H1 (cell line): ENCODE results near the gene DHX29. TPM values are rescaled to one million over a fixed set of nuclear protein-coding genes. Genes with fewer than 3 reads are reported as not detected.

ENCODE experiments used
- CTCF ChIA-PET: fragments of 300-600 bp; sonication (Branson Sonifier 250); formaldehyde crosslinking; loops from one replicate; lab custom pipeline; 2021; ENCODE audit not compliant: partially characterized antibody; lab: Charles Lee
- POLR2A ChIA-PET: fragments of 300-600 bp; sonication (Branson Sonifier 250); formaldehyde crosslinking; loops from one replicate; lab custom pipeline; 2021; ENCODE audit warnings: inconsistent platforms; ENCODE audit not compliant: partially characterized antibody; lab: Charles Lee
- DNase-seq, 2 experiments: peaks; one replicate each; pipeline versions ENCODE4 v3.0.0 to v3.0.0-alpha.2; 2010 to 2022; ENCODE audit warnings: low spot score in 2 of 2, low read depth in 1 of 2, mixed read lengths in 1 of 2
- FAIRE-seq: peaks from 2 replicates; lab custom pipeline; 2011; peaks lifted over from hg19 to GRCh38; lab: Jason Lieb, UNC
- H2AFZ ChIP-seq: 2 replicates; pipeline ENCODE4 v1.8.1; 2012; ENCODE audit warnings: low read length, inconsistent platforms
- H2AK5ac ChIP-seq: 2 replicates; pipeline ENCODE4 v1.6.1; 2013; ENCODE audit warnings: low read depth, low read length
- H2BK120ac ChIP-seq: replicated peaks from 2 replicates; pipeline ENCODE3; 2013; ENCODE audit warnings: low read depth, low read length, inconsistent platforms
- H2BK12ac ChIP-seq: 2 replicates; pipeline ENCODE4 v1.6.1; 2013; ENCODE audit warnings: low read depth, low read length
- H2BK15ac ChIP-seq: 2 replicates; pipeline ENCODE4 v1.6.1; 2013; ENCODE audit warnings: low read length
- H2BK20ac ChIP-seq: 2 replicates; pipeline ENCODE4 v1.6.1; 2013; ENCODE audit warnings: low read length
- H2BK5ac ChIP-seq: 2 replicates; pipeline ENCODE4 v1.6.1; 2013; ENCODE audit warnings: low read depth, low read length
- H3K14ac ChIP-seq: 2 replicates; pipeline ENCODE4 v1.6.1; 2013; ENCODE audit warnings: inconsistent platforms; ENCODE audit not compliant: insufficient read length
- H3K18ac ChIP-seq: 2 replicates; pipeline ENCODE4 v1.6.1; 2013; ENCODE audit warnings: low read length; ENCODE audit errors: extremely low read depth
- H3K23ac ChIP-seq: 2 replicates; pipeline ENCODE4 v1.6.1; 2013; ENCODE audit warnings: inconsistent platforms; ENCODE audit not compliant: insufficient read length
- H3K23me2 ChIP-seq: 2 replicates; pipeline ENCODE4 v1.6.1; 2013; ENCODE audit warnings: low read depth, low read length
- H3K27ac ChIP-seq: 2 replicates; pipeline ENCODE4 v1.6.1; 2011; ENCODE audit warnings: low read depth, low read length, inconsistent platforms
- H3K27me3 ChIP-seq, 4 experiments: replicated peaks in 1 of 4; 1 replicate in 1 of 4; 2 replicates in 3 of 4; pipeline versions ENCODE4 v1.6.1 to v1.8.1; 2011 to 2013; ENCODE audit warnings: low read length in 3 of 4, mild to moderate bottlenecking in 3 of 4, inconsistent platforms in 2 of 4, mixed read lengths in 2 of 4, moderate library complexity in 1 of 4; ENCODE audit not compliant: control insufficient read depth in 3 of 4, insufficient read depth in 3 of 4; ENCODE audit errors: extremely low read depth in 1 of 4
- H3K36me3 ChIP-seq, 4 experiments: 2 replicates each; pipeline versions ENCODE4 v1.6.1 to v1.8.1; 2011 to 2013; ENCODE audit warnings: mild to moderate bottlenecking in 4 of 4, low read length in 3 of 4, moderate library complexity in 2 of 4, control low read depth in 1 of 4, inconsistent platforms in 1 of 4; ENCODE audit not compliant: insufficient read depth in 4 of 4, control insufficient read depth in 2 of 4
- H3K4ac ChIP-seq: replicated peaks from 2 replicates; pipeline ENCODE3; 2013; ENCODE audit warnings: low read length, low read depth, mixed read lengths, inconsistent platforms; ENCODE audit not compliant: insufficient read length
- H3K4me1 ChIP-seq, 4 experiments: replicated peaks in 1 of 4; 1 replicate in 1 of 4; 2 replicates in 3 of 4; pipeline versions ENCODE4 v1.6.1 to v1.8.1; 2011 to 2013; ENCODE audit warnings: low read length in 3 of 4, inconsistent platforms in 2 of 4, mixed read lengths in 1 of 4; ENCODE audit not compliant: insufficient read depth in 4 of 4, control insufficient read depth in 3 of 4
- H3K4me2 ChIP-seq, 2 experiments: 2 replicates each; pipeline versions ENCODE4 v1.6.1 to v1.8.1; 2011 to 2013; ENCODE audit warnings: low read depth in 2 of 2, low read length in 2 of 2, control low read depth in 1 of 2, inconsistent platforms in 1 of 2, mild to moderate bottlenecking in 1 of 2; ENCODE audit not compliant: insufficient read depth in 1 of 2
- H3K4me3 ChIP-seq, 4 experiments: fragments of 200-600, 300-600 bp in 1 of 4; sonication (generic), shearing (Covaris generic), sonication (Bioruptor Twin) in 1 of 4; 2 replicates each; pipeline versions ENCODE4 v1.5.1 to v1.8.1; 2011 to 2016; ENCODE audit warnings: low read length in 4 of 4, low read depth in 3 of 4, control low read depth in 2 of 4, inconsistent platforms in 2 of 4, mild to moderate bottlenecking in 2 of 4, mixed read lengths in 1 of 4, moderate library complexity in 1 of 4; ENCODE audit not compliant: insufficient read depth in 2 of 4; ENCODE audit errors: extremely low read depth in 1 of 4
- H3K56ac ChIP-seq: replicated peaks from 2 replicates; pipeline ENCODE3; 2013; ENCODE audit warnings: low read depth, mild to moderate bottlenecking, mixed read lengths, low read length, inconsistent platforms; ENCODE audit not compliant: insufficient read length
- H3K79me1 ChIP-seq: 2 replicates; pipeline ENCODE4 v1.6.1; 2013; ENCODE audit warnings: low read depth, low read length, control low read depth
- H3K79me2 ChIP-seq, 2 experiments: 2 replicates each; pipeline versions ENCODE4 v1.6.1 to v1.8.1; 2012 to 2013; ENCODE audit warnings: low read length in 2 of 2, mild to moderate bottlenecking in 2 of 2, inconsistent platforms in 1 of 2; ENCODE audit not compliant: insufficient read depth in 2 of 2, control insufficient read depth in 1 of 2
- H3K9ac ChIP-seq, 4 experiments: replicated peaks in 1 of 4; 1 replicate in 1 of 4; 2 replicates in 3 of 4; pipeline versions ENCODE4 v1.6.1 to v1.8.1; 2011 to 2013; ENCODE audit warnings: low read depth in 3 of 4, low read length in 3 of 4, control low read depth in 2 of 4, mild to moderate bottlenecking in 2 of 4, moderate library complexity in 2 of 4, inconsistent platforms in 1 of 4; ENCODE audit errors: extremely low read depth in 1 of 4
- H3K9me3 ChIP-seq, 2 experiments: 2 replicates each; pipeline versions ENCODE4 v1.6.1 to v1.8.1; 2012 to 2013; ENCODE audit warnings: mild to moderate bottlenecking in 2 of 2, moderate library complexity in 2 of 2, control low read depth in 1 of 2, inconsistent platforms in 1 of 2, low read depth in 1 of 2, low read length in 1 of 2, mixed read lengths in 1 of 2; ENCODE audit not compliant: insufficient read depth in 2 of 2
- H4K20me1 ChIP-seq, 2 experiments: replicated peaks in 1 of 2; 2 replicates each; pipeline versions ENCODE3 to v1.8.1; 2011 to 2013; ENCODE audit warnings: inconsistent platforms in 2 of 2, low read length in 2 of 2, mild to moderate bottlenecking in 1 of 2; ENCODE audit not compliant: insufficient read depth in 2 of 2, control insufficient read depth in 1 of 2
- H4K5ac ChIP-seq: 2 replicates; pipeline ENCODE4 v1.6.1; 2013; ENCODE audit warnings: low read length, low read depth, mixed read lengths, inconsistent platforms; ENCODE audit not compliant: insufficient read length
- H4K8ac ChIP-seq: 2 replicates; pipeline ENCODE4 v1.8.0; 2013; ENCODE audit warnings: mild to moderate bottlenecking, moderate library complexity, low read length, inconsistent platforms; ENCODE audit not compliant: insufficient read depth; ENCODE audit errors: extremely low read depth
- H4K91ac ChIP-seq: replicated peaks from 2 replicates; pipeline ENCODE3; 2013; ENCODE audit warnings: low read length, mixed read lengths, inconsistent platforms; ENCODE audit not compliant: insufficient read length
- CHD2 ChIP-seq: IDR thresholded peaks from 2 replicates; pipeline ENCODE4 v1.6.1; 2012; ENCODE audit warnings: low read length, improper control_type of control experiment
- MAFK ChIP-seq: IDR thresholded peaks from 2 replicates; pipeline ENCODE4 v1.6.1; 2012; ENCODE audit warnings: low read depth, mild to moderate bottlenecking, improper control_type of control experiment, low read length
- PHF8 ChIP-seq: fragments of 200-600 bp; sonication (generic); conservative IDR thresholded peaks from 2 replicates; pipeline ENCODE4 v1.7.1; 2012; ENCODE audit warnings: low read depth, mild to moderate bottlenecking, inconsistent platforms, low read length, moderate library complexity
- SIX5 ChIP-seq: IDR thresholded peaks from 2 replicates; pipeline ENCODE4 v1.6.1; 2011; ENCODE audit warnings: mild to moderate bottlenecking, low read depth, low read length
- TAF1 ChIP-seq: IDR thresholded peaks from 2 replicates; pipeline ENCODE4 v1.6.1; 2011; ENCODE audit warnings: mild to moderate bottlenecking, low read depth, low read length
- ZNF274 ChIP-seq: IDR thresholded peaks from 2 replicates; pipeline ENCODE4 v1.7.0; 2012; ENCODE audit warnings: low read length, borderline replicate concordance; ENCODE audit errors: extremely low read depth
- WGBS, 2 experiments: shearing (Covaris generic) in 1 of 2; methylation state at CpG; one replicate each; pipeline versions ENCODE4 v1.1.6 to v1.1.7; 2013 to 2015; ENCODE audit warnings: low lambda C conversion rate in 2 of 2, mixed read lengths in 2 of 2, inconsistent platforms in 1 of 2, low coverage in 1 of 2, missing lambda C conversion rate in 1 of 2; ENCODE audit not compliant: insufficient replicate concordance in 2 of 2, insufficient coverage in 1 of 2, insufficient read length in 1 of 2; ENCODE audit errors: extremely low coverage in 1 of 2, missing lambda C conversion rate in 1 of 2; 5-methylcytosine and 5-hydroxymethylcytosine counted together
- polyA plus RNA-seq, 7 experiments: library from polyadenylated mRNA; depleted of rRNA in 3 of 7; stranded (reverse) in 5 of 7; unstranded in 2 of 7; fragments of >200 nt in 5 of 7; fragments of 200-250 nt in 2 of 7; gene quantifications; 1 replicate in 5 of 7; 2 replicates in 1 of 7; 4 replicates in 1 of 7; pipeline versions ENCODE4 v1.2.1 to v1.2.3, GENCODE V29; 2011 to 2013; ENCODE audit warnings: missing spikeins in 2 of 7, mixed read lengths in 2 of 7
- total RNA-seq: library from RNA; stranded (reverse); fragmentation: NEBNext Ultra II Directional; extraction: Animal tissue kit (Norgen Biotek cat#: 25700); gene quantifications from 2 replicates; pipeline ENCODE4 v1.2.1, GENCODE V29; 2021
- TF ChIP-seq, protein P1 (sequence below): IDR thresholded peaks from 2 replicates; pipeline ENCODE4 v1.6.1; 2012; ENCODE audit warnings: low read length, inconsistent platforms
- TF ChIP-seq, protein P2 (sequence below): IDR thresholded peaks from 2 replicates; pipeline ENCODE4 v1.6.1; 2012; ENCODE audit warnings: inconsistent platforms
- TF ChIP-seq, protein P3 (sequence below): IDR thresholded peaks from 2 replicates; pipeline ENCODE4 v1.6.1; 2011; ENCODE audit warnings: low read depth, mild to moderate bottlenecking, low read length; ENCODE audit not compliant: insufficient read depth

Gene DHX29
- total and polyA plus RNA-seq, 2 of the 8 experiments (the other 6 are each of a cell fraction or from before 2014, with no cell fraction given): 3.4 to 32.1 TPM

DNA sequence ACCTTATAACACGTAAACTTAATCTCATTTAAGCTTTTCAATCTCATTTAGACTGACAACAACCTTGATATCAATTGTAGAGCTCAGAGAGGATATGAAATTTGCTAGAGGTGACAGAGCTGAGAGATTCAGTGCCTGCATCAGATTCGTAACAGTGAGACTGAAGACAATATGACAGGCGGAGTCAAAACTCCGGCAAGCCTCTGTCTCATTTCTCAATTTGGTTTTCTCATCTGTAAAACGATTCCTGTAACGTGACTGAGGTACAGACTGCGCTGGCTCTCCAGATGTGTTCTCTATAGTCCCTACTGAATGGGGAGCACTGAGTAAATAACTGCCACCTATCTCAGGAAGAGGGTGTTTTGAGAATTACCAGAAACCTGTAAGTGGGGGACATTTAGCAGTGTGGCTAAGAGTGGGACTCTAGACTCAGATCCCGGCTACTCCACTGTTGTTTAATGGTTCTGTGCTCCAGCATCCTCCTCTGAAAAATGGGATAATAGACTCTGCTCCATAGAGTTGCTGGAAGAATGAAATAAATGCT, 77.3 kb downstream of the DHX29 start:
- FAIRE-seq: no peak
- TF ChIP-seq ZNF274: no peak
- TF ChIP-seq, protein P1, sequence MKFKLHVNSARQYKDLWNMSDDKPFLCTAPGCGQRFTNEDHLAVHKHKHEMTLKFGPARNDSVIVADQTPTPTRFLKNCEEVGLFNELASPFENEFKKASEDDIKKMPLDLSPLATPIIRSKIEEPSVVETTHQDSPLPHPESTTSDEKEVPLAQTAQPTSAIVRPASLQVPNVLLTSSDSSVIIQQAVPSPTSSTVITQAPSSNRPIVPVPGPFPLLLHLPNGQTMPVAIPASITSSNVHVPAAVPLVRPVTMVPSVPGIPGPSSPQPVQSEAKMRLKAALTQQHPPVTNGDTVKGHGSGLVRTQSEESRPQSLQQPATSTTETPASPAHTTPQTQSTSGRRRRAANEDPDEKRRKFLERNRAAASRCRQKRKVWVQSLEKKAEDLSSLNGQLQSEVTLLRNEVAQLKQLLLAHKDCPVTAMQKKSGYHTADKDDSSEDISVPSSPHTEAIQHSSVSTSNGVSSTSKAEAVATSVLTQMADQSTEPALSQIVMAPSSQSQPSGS: no peak
- no peak for TF ChIP-seq PHF8
- TF ChIP-seq, protein P2, sequence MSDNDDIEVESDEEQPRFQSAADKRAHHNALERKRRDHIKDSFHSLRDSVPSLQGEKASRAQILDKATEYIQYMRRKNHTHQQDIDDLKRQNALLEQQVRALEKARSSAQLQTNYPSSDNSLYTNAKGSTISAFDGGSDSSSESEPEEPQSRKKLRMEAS: no peak
- no peak for TF ChIP-seq SIX5
- TF ChIP-seq, protein P3, sequence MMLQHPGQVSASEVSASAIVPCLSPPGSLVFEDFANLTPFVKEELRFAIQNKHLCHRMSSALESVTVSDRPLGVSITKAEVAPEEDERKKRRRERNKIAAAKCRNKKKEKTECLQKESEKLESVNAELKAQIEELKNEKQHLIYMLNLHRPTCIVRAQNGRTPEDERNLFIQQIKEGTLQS: no peak
- TF ChIP-seq MAFK: no peak
- TF ChIP-seq TAF1: no peak
- no peak for TF ChIP-seq CHD2
- TF ChIP-seq, all 59 proteins: peak for 0

More for the DNA sequence above, 77.3 kb downstream of the DHX29 start:
- H3K9me3 ChIP-seq: no peaks in the 10 kb centered on the region
- H2BK5ac ChIP-seq: no peak overlapping the region
- peaks cover 0 to 8% (median 0%) of the 10 kb centered on the region in 4 experiments; a peak in 2 of 8 replicates for H3K36me3 ChIP-seq
- no peak overlapping the region for H3K18ac ChIP-seq
- no peak overlapping the region for H2AK5ac ChIP-seq
- no peak overlapping the region for H2BK15ac ChIP-seq
- CTCF ChIA-PET: interaction anchor here (13.6 kb wide), 1 partner anchor 56 kb away, joined by 143 read pairs; the partner anchor contains the start of gene CDC20B
- peaks cover 2 to 33% (median 17%) of the 10 kb centered on the region in 4 experiments for H3K4me1 ChIP-seq
- H3K79me2 ChIP-seq: no peaks in the 10 kb centered on the region
- H3K27ac ChIP-seq: no peak overlapping the region
- H2BK20ac ChIP-seq: no peak overlapping the region
- no peak overlapping the region for H2BK12ac ChIP-seq
- no peaks in the 10 kb centered on the region for H3K79me1 ChIP-seq
- no peak overlapping the region for H3K14ac ChIP-seq
- no peak overlapping the region; a peak in 1 of 4 replicates for H3K4me2 ChIP-seq
- POLR2A ChIA-PET: no interaction called here
- H3K4ac ChIP-seq: no peak overlapping the region
- peaks cover 5 to 33% of the 10 kb centered on the region in 2 experiments for H4K20me1 ChIP-seq
- H3K56ac ChIP-seq: no peak overlapping the region
- DNase-seq: peak in 1 of 2 experiments; percentile 26
- no peak overlapping the region for H3K23ac ChIP-seq
- H2BK120ac ChIP-seq: no peak overlapping the region
- H4K8ac ChIP-seq: no peak overlapping the region
- WGBS, 2 experiments: 52% methylated on average over 8 of the region's 8 CpGs; no CpG with 5 or more reads in 1 of the 2 experiments
- no peak overlapping the region for H2AFZ ChIP-seq
- no peak overlapping the region for H4K91ac ChIP-seq
- no peak overlapping the region for H3K4me3 ChIP-seq
- H3K23me2 ChIP-seq: peaks cover 28% of the 10 kb centered on the region; the same call in 1 of the 2 replicates
- H3K9ac ChIP-seq: no peak overlapping the region
- H4K5ac ChIP-seq: no peak overlapping the region
- H3K27me3 ChIP-seq: peaks cover 78 to 99% (median 97%) of the 10 kb centered on the region in 4 experiments
